GM18519 (cell line): ENCODE measurements around the gene CACNA1D.

ENCODE experiments used
- ATAC-seq: cut with Tn5 transposase; IDR thresholded peaks from one replicate; pipeline ENCODE4 v1.9.1; 2021; ENCODE audit warnings: mild to moderate bottlenecking, moderate library complexity; ENCODE audit not compliant: unreplicated experiment, low FRiP score

Gene CACNA1D

GRCh38 chr3:53813876-53814275 is 319.5 kb downstream of the CACNA1D start:
- no peak for ATAC-seq

GRCh38 chr3:53815067-53815466 is 320.7 kb downstream of the CACNA1D start:
- no peak for ATAC-seq

- no peak for ATAC-seq
Observed at GRCh38 chr3:53815651-53816050, 321.2 kb downstream of the CACNA1D start.

GRCh38 chr3:53816425-53816824 is 322.0 kb downstream of the CACNA1D start:
- no peak for ATAC-seq

- no peak for ATAC-seq
Observed at GRCh38 chr3:53817211-53817610, 322.8 kb downstream of the CACNA1D start.

GRCh38 chr3:53817809-53818208 is 323.4 kb downstream of the CACNA1D start:
- ATAC-seq, result no peak

- no peak for ATAC-seq
Observed at GRCh38 chr3:53818221-53819162, 324.1 kb downstream of the CACNA1D start.

GRCh38 chr3:53819163-53819868 is 324.9 kb downstream of the CACNA1D start:
- no peak for ATAC-seq

DNA sequence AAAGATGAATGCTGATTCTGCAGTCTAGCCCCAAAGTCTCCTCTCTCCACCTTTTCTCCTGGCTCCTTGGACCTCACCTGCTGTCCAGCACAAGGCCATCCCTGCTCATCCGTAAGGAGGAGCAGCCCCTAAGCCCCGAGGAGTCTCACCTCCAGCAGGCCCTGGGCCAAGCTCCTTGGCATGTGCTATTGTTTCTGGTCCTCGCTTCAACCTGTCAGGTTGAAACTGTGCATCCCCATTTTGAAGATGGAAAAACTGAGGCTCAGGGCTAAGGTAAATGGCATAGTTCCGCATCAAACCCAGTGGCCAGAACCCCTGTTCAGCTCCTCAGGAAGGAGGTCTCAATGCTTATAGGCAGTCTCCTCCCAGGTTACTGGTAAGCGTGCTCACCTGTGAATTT is 325.7 kb downstream of the CACNA1D start:
- no peak for ATAC-seq

GRCh38 chr3:53820756-53821580 is 326.6 kb downstream of the CACNA1D start:
- no peak for ATAC-seq

DNA sequence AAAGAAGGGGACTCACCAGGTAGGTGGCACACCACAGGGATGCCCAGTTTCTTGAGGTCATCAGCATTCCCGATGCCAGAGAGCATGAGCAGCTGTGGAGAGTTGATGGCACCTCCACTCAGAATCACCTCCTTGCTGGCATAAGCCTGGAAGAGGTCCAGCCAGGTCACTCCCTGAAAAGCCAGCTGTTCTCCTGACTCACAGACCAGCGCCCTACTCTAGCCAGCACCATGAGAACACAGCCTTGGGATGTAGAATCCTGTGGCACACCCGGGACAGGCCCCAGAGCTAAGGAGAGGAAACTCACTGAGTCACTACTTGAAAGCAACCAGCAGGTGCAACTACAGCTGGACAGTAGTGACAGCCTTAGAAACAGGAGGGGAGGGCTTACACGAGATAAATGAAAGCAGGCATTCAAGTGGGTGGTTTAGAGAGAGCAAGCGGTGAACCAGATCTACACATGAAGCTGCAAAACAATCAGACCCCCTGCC is 327.3 kb downstream of the CACNA1D start:
- ATAC-seq, result no peak

DNA sequence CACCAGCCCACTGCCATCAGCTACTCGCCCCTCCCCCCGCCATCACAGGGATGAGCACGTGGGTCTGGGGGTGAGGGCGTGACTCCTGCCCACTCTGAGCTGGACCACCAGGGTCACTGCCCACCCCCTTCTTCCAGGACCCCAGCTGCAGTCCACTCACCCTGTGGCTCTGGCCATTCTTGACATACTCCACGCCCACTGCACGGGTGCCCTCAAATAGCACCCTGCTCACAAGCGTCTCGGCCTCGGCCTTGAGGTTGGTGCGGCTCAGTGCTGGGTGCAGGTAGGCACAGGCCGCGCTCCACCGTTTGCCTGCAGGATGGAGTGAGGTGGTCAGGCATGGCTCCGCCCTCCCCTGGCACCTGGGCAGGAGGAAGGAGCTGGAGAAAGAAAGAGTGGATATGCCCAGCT is 327.9 kb downstream of the CACNA1D start:
- ATAC-seq, result no peak

DNA sequence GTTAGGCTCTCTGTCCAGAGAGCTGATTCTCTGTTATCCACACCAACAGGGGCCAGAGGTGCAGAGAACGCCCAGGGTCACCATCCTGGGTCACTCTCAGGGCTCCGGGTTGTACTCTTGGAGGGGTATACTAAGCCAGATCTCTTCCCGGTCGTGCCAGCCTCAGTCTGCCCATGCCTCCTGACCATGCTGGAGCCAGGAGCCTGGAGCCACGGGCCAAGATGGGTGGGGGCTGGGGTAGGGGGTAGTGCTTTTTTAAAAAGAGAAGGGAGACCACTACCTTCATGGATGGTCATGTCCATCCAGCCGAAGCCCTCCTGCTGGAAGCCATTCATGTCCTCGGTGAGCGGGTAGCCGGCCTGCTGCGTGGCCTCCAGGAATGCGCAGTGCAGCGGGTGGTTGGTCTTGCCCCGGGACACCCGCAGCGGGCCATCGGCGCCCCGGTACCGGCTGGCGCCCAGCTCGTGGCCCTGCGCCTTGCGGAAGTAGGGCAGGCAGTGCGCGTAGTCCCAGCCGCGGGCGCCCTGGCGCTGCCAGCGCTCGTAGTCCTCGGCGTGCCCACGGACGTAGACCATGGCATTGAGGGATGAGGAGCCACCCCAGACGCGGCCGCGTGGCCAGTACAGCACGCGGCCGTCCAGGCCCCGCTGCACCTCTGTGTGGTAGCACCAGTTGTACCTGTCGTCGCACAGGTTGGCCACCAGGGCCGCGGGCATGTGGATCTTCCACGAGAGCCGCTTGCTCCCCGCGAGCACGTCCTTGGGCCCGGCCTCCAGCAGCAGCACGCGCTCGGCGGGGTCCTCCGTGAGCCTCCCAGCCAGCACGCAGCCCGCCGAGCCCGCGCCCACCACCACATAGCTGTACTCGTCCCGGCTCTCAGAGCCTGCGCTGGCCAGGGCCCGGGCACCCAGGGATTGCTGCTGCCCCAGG is 328.9 kb downstream of the CACNA1D start:
- ATAC-seq, result no peak

DNA sequence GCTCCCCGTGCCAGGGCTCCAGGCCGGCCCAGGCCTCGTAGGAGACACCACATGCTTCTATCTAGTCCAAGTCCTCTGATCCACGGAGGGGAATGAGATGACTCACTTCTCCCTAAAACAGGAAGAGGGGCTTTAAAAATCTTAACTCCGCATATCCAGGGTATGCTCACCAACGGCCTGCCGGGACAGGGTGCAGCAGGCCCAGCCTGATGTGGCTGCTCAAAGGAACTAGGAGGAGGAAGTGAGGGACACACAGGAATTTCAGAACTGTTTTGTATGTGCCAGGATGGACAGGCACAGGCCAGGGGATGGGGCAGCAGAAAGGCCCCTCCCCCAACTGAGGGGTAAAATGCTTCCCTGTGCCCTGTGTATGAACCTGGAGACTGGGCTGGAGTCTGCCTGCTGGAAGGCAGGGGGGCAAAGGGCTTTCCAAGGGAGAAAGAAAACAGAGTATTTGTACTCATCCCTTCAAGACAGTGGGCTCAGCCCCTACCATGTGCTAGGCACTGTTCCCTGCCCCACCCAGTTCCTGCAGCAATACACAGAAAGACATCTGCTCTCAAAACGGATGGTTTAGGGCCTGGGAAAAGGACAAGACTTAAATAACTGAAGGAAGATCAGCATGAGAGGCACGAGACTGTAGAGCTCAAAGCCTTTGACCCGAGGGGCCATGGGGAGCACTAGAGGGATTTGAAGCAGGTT is 329.7 kb downstream of the CACNA1D start:
- ATAC-seq, result no peak

- ATAC-seq, result no peak
Observed at GRCh38 chr3:53824795-53825194, 330.4 kb downstream of the CACNA1D start.

DNA sequence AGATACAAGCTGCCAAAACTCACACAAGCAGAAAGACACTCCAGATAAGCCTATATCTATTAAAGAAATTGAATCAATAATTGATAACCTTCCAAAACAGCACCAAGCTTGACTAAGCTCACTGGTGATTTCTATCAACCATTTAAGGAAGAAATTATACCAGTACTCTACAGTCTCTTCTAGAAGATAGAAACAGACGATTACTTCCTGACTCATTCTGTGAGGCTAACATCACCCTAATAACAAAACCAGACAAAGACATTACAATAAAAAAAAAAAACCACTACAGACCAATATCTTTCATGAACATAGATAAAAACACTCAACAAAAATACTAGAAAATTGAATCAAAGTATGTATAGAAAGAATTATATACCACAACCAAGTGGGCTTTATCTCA is 331.6 kb downstream of the CACNA1D start:
- no peak for ATAC-seq

- ATAC-seq, result no peak
Observed at GRCh38 chr3:53828581-53828980, 334.2 kb downstream of the CACNA1D start.

DNA sequence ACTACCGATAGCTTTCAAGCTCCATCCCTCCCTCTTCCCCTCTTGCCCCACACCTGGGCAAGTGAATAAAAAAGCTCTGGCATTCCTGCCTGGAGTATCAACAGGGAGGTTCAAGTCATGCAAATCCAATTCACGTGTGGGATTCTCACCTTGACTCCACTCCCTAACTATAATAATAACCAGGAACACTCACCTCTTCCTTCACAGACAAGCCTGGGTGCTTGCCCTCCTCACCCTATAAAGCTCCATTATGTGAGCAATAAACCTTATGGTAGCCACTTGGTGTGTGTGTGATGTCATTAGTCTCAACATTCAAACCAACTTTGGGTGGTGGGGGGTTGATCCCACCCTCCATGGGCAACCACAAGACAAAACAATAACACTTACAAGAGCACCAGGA is 335.2 kb downstream of the CACNA1D start:
- no peak for ATAC-seq

DNA sequence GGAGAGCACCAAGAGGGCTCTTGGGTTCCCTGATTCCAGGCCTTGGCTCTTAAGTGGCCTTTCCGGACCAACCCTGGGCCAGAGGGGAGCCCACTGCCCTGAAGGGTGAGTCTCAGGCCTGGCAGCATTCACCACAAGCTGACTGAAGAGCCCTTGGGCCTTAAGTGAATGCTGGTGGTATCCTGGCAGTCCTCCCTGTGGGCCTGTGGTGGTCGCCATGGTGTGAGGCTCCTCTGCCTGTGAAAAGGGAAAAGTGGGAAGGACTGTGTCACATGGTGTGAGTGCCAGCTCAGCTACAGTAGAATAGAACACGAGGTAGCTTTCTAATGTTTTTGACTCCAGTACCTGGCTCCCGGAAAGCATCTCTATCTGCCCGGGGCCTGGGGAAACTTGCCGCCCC is 336.5 kb downstream of the CACNA1D start:
- ATAC-seq, result no peak
